GM21515 (cell line): ENCODE results near the gene HHIP.
"Not testable (repeated sequence)": the region's sequence is repeated elsewhere in the genome, so short reads cannot be mapped to it uniquely, and the experiment has no call there.

Source experiments
- ATAC-seq: cut with Tn5 transposase; IDR thresholded peaks from one replicate; pipeline ENCODE4 v1.9.1; 2021; ENCODE audit not compliant: unreplicated experiment

The HHIP gene

GRCh38 chr4:144739511-144740033, 93.6 kb downstream of the HHIP start:
- no peak for ATAC-seq

- ATAC-seq, result no peak
Observed at GRCh38 chr4:144740316-144740715, 94.4 kb downstream of the HHIP start.

- ATAC-seq, result no peak
Observed at GRCh38 chr4:144748814-144749555, 103.0 kb downstream of the HHIP start.

GRCh38 chr4:144750348-144750747, 104.4 kb downstream of the HHIP start:
- no peak for ATAC-seq

- ATAC-seq, result no peak
Observed at GRCh38 chr4:144754562-144755410, 108.8 kb downstream of the HHIP start.

GRCh38 chr4:144757969-144758368, 112.0 kb downstream of the HHIP start:
- ATAC-seq, result no peak

- ATAC-seq, result not testable (repeated sequence)
Observed at GRCh38 chr4:144768809-144769208, 122.9 kb downstream of the HHIP start.

- ATAC-seq, result no peak
Observed at GRCh38 chr4:144778364-144778763, 132.4 kb downstream of the HHIP start.

GRCh38 chr4:144782345-144782744, 136.4 kb downstream of the HHIP start:
- ATAC-seq, result no peak

GRCh38 chr4:144785961-144786360, 140.0 kb downstream of the HHIP start:
- ATAC-seq, result no peak

GRCh38 chr4:144787365-144788258, 141.7 kb downstream of the HHIP start:
- no peak for ATAC-seq

- ATAC-seq, result no peak
Observed at GRCh38 chr4:144788469-144788868, 142.5 kb downstream of the HHIP start.

GRCh38 chr4:144791933-144792332, 146.0 kb downstream of the HHIP start:
- not testable (repeated sequence) for ATAC-seq
